ENCODE data around the gene MAML2. TPM values are rescaled to one million over a fixed set of nuclear protein-coding genes. Genes with fewer than 3 reads are reported as not detected.
A peak's percentile ranks its signal among the peaks of the same experiment; 100 is the strongest.

Gene MAML2
- total RNA-seq, 1 experiment from 2014 or later, result 2.7 TPM

DNA sequence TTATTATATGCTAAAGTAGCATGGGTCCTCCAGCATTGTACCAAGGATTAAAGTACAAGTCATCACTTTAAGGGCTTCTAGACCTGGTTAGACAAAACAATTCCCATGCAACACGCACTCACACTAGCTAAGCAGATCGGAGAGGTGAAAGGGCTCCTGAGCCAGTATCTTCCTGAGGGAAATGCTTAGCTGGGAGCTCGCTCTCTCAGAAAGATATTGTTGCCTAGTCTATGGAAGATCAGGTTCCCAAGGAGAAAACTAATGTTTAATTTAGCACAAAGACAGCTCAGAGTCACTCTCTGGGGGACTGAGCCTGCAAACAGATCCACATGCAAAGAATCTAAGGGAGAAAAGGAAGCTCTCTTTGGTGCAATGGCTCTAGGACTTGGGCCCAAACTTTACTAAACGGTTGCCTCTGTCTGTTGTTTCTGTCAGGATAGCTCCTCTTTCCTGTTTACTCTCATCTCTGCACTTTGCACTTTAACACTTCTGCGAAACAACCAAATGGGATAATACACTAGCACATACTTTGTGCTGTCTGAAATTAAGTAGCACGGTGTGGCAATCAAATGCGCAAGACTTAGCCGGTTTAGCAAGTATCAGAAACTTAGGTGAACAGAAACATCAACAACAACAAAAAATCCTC lies 10.7 kb downstream of the MAML2 start:
- H2AK5ac ChIP-seq (ENCODE audit: insufficient read length, low read length), result no peak overlapping the region
- H3K36me3 Mint-ChIP-seq (ENCODE audit: insufficient read depth in 1 of 3, low read depth in 3 of 3), result no peaks in the 10 kb centered on the region; a peak in 1 of 7 replicates
- no peak overlapping the region for H2AFZ ChIP-seq (ENCODE audit: low read length)
- H2BK120ac ChIP-seq (ENCODE audit: low read depth, low read length, poor library complexity, severe bottlenecking), result no peak overlapping the region
- peak overlapping the region; percentile 17 for H3K27ac ChIP-seq (ENCODE audit: insufficient read length, low read depth, low read length)
- H3K18ac ChIP-seq (ENCODE audit: insufficient read length, low read depth, low read length), result no peak overlapping the region
- H4K20me1 ChIP-seq (ENCODE audit: control insufficient read depth, insufficient read depth, insufficient read length), result no peaks in the 10 kb centered on the region
- no peaks in the 10 kb centered on the region for H3K9me3 ChIP-seq (ENCODE audit: control insufficient read depth, low read depth, low read length)
- no peaks in the 10 kb centered on the region for H3K79me1 ChIP-seq (ENCODE audit: insufficient read depth, low read depth, low read length, poor library complexity, severe bottlenecking)
- no peak overlapping the region for H3K23ac ChIP-seq (ENCODE audit: insufficient read length, low read depth, low read length)
- no peak overlapping the region; the same call in 1 of the 2 replicates for H3K14ac ChIP-seq (ENCODE audit: insufficient read depth, low read length)
- peak overlapping the region; percentile 42 for H2BK5ac ChIP-seq (ENCODE audit: insufficient read length, low read length)
- H2BK12ac ChIP-seq (ENCODE audit: insufficient read length, low read depth, low read length), result no peak overlapping the region
- peaks cover 15% of the 10 kb centered on the region for H3K4me1 ChIP-seq (ENCODE audit: insufficient read depth, low read length)
- H4K91ac ChIP-seq (ENCODE audit: insufficient read length, low read depth, low read length), result no peak overlapping the region
- no peaks in the 10 kb centered on the region for H3K27me3 Mint-ChIP-seq (ENCODE audit: low read depth)
- H2BK20ac ChIP-seq (ENCODE audit: low read depth, low read length, poor library complexity, severe bottlenecking), result no peak overlapping the region
- H3K4me1 Mint-ChIP-seq, result peaks cover 63 to 71% of the 10 kb centered on the region in 2 experiments
- H3K4me2 ChIP-seq (ENCODE audit: insufficient read depth, insufficient read length, low read length), result no peak overlapping the region
- H4K8ac ChIP-seq (replicated peaks; ENCODE audit: insufficient read length, low read depth, low read length), result no peak overlapping the region
- no peak overlapping the region for H3K4me3 Mint-ChIP-seq
- no peak overlapping the region for H3K56ac ChIP-seq (ENCODE audit: insufficient read length, low read depth, low read length)
- H3K9me3 Mint-ChIP-seq, result no peaks in the 10 kb centered on the region
- no CpG with 5 or more reads among the region's 8 CpGs for WGBS (ENCODE audit: extremely low coverage, insufficient read length, low lambda C conversion rate)
- H2BK15ac ChIP-seq (ENCODE audit: low read depth, low read length), result no peak overlapping the region
- no peak overlapping the region for H4K5ac ChIP-seq (ENCODE audit: insufficient read length, low read depth, low read length)
- no peak overlapping the region for H3T11ph ChIP-seq (ENCODE audit: low read length)
- no peaks in the 10 kb centered on the region for H3K23me2 ChIP-seq (ENCODE audit: insufficient read length, low read depth, low read length, poor library complexity, severe bottlenecking)
- H3K4ac ChIP-seq (ENCODE audit: low read depth, low read length), result no peak overlapping the region
- peak overlapping the region in 2 of 3 experiments; percentile 72 to 84; a peak in 5 of 7 replicates for H3K27ac Mint-ChIP-seq
- DNase-seq, result no peak
- peaks cover 3% of the 10 kb centered on the region; the same call in 1 of the 2 replicates for H3K79me2 ChIP-seq (ENCODE audit: insufficient read depth, low read length)
- H3K27me3 ChIP-seq (ENCODE audit: insufficient read depth, low read length), result no peaks in the 10 kb centered on the region
- TF ChIP-seq, protein P1, sequence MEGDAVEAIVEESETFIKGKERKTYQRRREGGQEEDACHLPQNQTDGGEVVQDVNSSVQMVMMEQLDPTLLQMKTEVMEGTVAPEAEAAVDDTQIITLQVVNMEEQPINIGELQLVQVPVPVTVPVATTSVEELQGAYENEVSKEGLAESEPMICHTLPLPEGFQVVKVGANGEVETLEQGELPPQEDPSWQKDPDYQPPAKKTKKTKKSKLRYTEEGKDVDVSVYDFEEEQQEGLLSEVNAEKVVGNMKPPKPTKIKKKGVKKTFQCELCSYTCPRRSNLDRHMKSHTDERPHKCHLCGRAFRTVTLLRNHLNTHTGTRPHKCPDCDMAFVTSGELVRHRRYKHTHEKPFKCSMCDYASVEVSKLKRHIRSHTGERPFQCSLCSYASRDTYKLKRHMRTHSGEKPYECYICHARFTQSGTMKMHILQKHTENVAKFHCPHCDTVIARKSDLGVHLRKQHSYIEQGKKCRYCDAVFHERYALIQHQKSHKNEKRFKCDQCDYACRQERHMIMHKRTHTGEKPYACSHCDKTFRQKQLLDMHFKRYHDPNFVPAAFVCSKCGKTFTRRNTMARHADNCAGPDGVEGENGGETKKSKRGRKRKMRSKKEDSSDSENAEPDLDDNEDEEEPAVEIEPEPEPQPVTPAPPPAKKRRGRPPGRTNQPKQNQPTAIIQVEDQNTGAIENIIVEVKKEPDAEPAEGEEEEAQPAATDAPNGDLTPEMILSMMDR (conservative IDR thresholded peaks at IDR 0.05), result no peak
- no peak overlapping the region for H3K9ac ChIP-seq (ENCODE audit: extremely low read depth, insufficient read length, low read length)
